ENCODE measurements around the gene HYCC1.

DNA sequence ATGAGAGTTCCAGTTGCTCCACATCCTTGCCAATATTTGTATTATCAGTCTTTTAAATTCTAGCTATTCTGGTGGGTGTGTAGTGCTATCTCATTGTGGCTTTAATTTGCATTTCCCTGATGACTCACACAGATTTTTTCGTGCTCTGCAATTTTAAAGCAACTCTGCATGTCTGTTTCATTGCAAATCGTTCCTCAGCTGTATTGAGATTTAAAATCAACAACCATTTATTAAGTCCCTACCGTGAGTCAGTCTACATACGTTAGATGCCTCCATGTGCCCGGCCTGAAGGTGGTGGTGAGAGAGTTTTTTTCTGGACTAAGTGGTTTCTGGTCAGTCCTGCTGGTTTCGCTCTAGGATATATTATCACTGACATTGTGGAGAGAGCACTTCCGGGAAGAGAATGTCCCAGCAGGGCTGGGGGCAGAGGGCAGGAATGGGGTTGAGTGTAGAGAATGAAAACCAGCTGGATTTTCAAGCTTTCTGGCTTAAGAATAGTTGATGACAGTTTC, 8.4 kb upstream of the HYCC1 start:
- TF ChIP-seq POLR2A (IDR thresholded peaks at IDR 0.05; ENCODE audit: low read length) (no peak), EP300 (IDR thresholded peaks at IDR 0.05) (no peak), RFX5 (IDR thresholded peaks at IDR 0.05) (no peak)

Data from A549 (cell line).